Muscle of arm (tissue), 12 donors: Measurements from ENCODE around the gene CTIF. TPM values are rescaled to one million over a fixed set of nuclear protein-coding genes. Genes with fewer than 3 reads are reported as not detected.
A peak's percentile ranks its signal among the peaks of the same experiment; 100 is the strongest.

Experiments
- DNase-seq: peaks from one replicate; pipeline ENCODE4 v3.0.0-alpha.2; 2013
- polyA plus RNA-seq, 12 donors: library from polyadenylated mRNA; unstranded; fragments of 120-200 nt; gene quantifications; one replicate each; pipeline ENCODE4 v1.2.1, GENCODE V29; 2013; ENCODE audit not compliant: insufficient read length in 12 of 12

CTIF gene
- polyA plus RNA-seq, 12 donors = 24.5 to 46.3 (median 38.0) TPM; not detected in 1

- DNase-seq = no peak
These were observed 357.6 kb downstream of the CTIF start for GRCh38 chr18:48896326-48896874.

- no peak for DNase-seq
These were observed 358.2 kb downstream of the CTIF start for GRCh38 chr18:48896875-48897511.

GRCh38 chr18:48897531-48897930 lies 358.7 kb downstream of the CTIF start:
- DNase-seq = no peak

DNA sequence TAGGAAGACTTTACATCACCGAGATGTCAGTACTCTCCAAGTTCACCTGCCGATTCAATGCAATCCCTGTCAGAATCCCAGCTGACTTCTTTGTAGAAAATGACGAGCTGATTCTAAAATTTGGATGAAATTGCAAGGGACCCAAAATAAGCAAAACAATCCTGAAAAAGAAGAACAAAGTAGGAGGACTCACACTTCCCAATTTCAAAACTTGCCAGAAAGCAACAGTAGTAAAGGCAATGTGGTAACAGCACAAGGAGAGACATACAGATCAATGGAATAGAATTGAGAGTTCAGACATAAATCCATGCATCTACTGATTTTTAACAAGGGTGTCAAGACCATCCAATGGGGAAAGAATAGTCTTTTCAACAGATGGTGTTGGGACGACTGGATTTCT lies 359.7 kb downstream of the CTIF start:
- DNase-seq = no peak

GRCh38 chr18:48899558-48900174 lies 360.8 kb downstream of the CTIF start:
- DNase-seq = no peak

GRCh38 chr18:48900469-48900868 lies 361.6 kb downstream of the CTIF start:
- no peak for DNase-seq

DNA sequence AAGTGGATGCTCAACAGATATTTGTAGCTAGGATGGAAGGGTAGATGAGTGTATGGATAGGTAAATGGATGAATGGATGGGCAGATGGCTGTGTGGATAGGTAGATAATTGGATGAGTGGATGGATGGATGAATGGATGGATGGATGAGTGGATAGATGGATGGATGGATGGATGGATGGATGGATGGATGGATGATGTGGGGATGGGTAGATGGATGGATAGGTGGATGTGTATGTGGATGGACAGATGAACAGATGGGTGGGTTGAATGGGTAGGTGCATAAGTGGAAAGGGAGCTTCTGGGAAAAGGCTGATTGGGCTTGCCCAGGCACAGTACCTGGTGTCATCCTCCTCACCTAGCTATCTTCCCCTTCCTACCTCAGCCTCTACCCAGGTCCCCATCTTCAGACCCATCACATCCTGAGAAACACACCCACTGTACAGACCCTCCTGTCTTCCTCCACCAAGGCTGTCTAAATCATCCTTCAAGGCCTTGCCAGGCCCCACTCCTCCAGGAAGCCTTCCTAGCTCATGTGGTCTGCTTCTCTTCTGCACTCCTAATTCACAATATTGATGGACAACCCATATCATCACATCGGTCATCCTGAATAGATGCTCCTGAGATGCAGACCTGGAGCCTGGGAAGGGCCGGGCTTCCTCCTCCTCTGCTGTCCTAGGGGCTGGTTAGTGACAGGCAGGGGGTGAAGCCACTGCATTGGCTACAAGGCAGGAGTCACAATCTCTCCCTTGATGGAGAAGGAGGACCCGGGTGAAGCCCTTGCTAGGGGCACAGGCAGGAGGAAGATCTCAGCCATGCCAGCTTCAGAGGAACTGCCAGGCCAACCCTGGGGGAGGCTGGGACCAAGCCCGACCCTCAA lies 362.6 kb downstream of the CTIF start:
- DNase-seq = no peak

- DNase-seq = peak; percentile 69
These were observed 363.4 kb downstream of the CTIF start for GRCh38 chr18:48902023-48902855.

GRCh38 chr18:48902856-48903601 lies 364.2 kb downstream of the CTIF start:
- DNase-seq = no peak

DNA sequence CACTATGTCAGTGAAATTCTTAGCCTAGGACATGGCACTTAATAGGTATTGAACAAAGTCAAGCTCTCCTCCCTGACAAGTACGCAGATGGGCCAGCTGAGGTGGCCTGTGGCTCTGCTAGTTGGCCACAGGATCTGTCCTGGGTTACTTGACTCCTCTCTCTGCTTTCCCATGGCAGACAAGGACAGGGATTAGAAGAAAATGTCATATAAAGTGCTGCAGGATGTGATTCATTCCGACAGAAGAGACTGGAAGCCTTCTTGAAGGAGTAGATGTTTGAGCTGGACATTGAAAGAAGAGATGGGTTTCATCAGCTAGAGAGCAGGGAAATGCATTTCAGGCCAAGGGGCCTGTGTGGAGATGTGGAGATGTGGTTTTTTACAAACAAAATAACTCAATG lies 365.3 kb downstream of the CTIF start:
- no peak for DNase-seq

DNA sequence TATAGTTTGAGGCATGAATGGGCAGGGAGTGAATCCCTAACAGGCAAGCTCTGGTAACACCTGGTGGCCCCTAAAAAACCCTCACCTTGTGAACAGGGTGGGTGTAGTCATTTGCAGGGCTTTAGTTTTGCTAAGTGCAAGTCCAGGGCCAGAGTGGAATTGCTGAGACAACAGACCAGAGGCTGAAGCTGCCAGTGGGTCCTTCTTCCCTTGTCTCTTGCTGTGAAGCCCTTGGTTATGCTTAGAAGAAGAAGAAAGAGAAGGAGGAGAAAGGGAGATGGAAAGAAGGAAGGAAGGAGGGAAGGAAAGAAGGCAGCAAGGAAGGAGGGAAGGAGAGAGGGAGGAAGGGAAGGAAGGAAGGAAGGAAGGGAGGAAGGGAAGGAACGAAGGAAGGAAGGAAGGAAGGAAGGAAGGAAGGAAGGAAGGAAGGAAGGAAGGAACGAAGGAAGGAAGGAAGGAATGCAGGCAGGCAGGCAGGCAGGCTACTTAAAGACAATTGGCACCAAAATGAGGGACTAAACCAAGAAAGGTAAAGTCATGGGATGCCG lies 366.1 kb downstream of the CTIF start:
- no peak for DNase-seq

DNA sequence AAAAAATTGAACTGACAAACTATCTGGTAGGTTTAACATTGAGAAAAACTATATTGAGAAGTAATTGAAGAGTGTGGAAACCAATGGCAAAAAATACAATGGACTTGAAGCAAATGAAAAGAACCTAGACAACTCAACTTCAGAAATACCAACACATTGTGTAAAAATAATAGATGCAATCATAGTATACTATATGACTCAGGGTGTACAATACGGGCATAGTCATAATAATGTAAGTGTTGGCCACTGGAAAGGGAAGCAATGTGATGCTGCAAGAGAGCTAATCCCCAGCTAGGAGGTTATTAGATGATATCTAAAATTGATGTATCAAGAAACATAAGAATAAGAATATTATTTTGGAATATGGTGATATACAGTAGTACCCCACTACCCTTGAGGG lies 366.7 kb downstream of the CTIF start:
- no peak for DNase-seq

DNA sequence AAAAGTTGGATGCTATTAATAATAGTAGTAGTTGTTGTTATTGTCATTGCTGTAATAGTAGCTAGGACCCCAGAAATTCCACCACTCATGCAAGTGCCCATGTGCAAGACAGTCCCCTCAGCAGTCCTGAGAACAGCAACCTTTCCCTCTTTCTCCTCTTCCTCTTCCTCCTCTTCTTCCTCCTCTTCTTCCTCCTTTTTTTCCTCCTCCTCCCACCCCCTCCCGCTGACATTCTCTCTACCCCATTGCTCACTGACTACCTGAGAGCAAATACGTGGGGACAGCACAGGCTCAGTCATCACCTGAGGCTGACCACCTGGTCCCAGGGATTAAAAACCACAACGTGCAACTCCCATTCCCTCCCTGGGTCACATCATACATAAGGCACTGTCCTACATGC lies 370.1 kb downstream of the CTIF start:
- DNase-seq = no peak

DNA sequence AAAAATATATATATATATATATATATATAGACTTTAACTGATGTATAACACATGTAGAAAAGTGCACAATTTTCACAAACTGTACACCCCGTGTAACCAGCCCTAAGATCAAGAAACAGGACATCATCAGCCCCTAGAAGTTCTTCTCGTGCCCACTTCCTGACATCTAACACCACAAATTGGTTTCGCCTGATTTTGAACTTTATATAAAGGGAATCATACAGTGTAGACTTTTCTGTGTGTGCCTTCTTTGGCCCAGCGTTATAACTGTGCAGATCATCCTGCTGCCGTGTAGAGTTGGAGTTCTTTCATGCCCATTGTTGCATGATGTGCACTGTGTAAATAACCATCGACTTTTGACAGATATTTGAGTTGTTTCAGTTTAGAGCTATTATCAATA lies 370.9 kb downstream of the CTIF start:
- no peak for DNase-seq

- no peak for DNase-seq
These were observed 372.2 kb downstream of the CTIF start for GRCh38 chr18:48910972-48911545.

Other genes with a start within 250 kb of the CTIF start
- 10 to 100 TPM in 1 of 12 donors, 1 to 10 TPM in 10, not detected in 1; 2.5 to 12.5 (median 4.2) TPM for gene ZBTB7C, start 129.6 kb upstream of the CTIF start, polyA plus RNA-seq